Mammary epithelial cell (primary cell): Measurements from ENCODE around the gene RGMA.

Experiments used
- EZH2 ChIP-seq: IDR thresholded peaks from 2 replicates; pipeline ENCODE4 v1.6.1; 2012; ENCODE audit warnings: low read length, inconsistent platforms, borderline replicate concordance
- TF ChIP-seq, protein P1 (sequence below), 2 donors: IDR thresholded peaks in 1 of 2; conservative IDR thresholded peaks in 1 of 2; 2 replicates each; pipeline ENCODE4 v1.5.1; 2011 to 2012; ENCODE audit warnings: inconsistent platforms in 2 of 2, low read length in 2 of 2, mild to moderate bottlenecking in 2 of 2, control low read depth in 1 of 2, low read depth in 1 of 2; ENCODE audit not compliant: insufficient read depth in 1 of 2; ENCODE audit errors: extremely low read depth in 1 of 2

DNA sequence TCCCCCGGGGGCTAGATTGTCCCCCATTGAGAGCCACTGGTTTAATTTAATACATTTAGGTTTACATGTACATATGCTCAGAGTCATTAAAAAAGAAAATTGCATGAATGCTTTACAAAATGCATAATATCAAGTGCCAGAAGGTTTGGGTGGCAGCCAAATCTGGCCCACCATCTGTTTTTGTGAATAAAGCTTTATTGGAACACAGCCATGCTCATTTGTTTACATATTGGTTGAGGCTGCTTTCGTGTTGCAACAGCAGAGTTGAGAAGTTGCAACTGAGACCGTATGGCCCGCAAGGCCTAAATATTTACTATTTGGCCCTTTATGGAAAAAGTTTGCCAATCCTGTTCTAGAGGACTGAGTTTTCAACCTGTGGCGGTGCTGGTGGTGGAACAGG, 32.1 kb upstream of the RGMA start:
- TF ChIP-seq EZH2 = no peak
- TF ChIP-seq, protein P1, sequence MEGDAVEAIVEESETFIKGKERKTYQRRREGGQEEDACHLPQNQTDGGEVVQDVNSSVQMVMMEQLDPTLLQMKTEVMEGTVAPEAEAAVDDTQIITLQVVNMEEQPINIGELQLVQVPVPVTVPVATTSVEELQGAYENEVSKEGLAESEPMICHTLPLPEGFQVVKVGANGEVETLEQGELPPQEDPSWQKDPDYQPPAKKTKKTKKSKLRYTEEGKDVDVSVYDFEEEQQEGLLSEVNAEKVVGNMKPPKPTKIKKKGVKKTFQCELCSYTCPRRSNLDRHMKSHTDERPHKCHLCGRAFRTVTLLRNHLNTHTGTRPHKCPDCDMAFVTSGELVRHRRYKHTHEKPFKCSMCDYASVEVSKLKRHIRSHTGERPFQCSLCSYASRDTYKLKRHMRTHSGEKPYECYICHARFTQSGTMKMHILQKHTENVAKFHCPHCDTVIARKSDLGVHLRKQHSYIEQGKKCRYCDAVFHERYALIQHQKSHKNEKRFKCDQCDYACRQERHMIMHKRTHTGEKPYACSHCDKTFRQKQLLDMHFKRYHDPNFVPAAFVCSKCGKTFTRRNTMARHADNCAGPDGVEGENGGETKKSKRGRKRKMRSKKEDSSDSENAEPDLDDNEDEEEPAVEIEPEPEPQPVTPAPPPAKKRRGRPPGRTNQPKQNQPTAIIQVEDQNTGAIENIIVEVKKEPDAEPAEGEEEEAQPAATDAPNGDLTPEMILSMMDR (conservative IDR thresholded peaks at IDR 0.05 in 1 of 2, IDR thresholded peaks at IDR 0.05 in 1 of 2; ENCODE audit: extremely low read depth in 1 of 2, insufficient read depth in 1 of 2, low read depth in 1 of 2, low read length in 2 of 2) = no peak
